GM12892 (cell line): Measurements from ENCODE around the gene MAP9.

ENCODE experiments used
- POLR2A ChIP-seq: IDR thresholded peaks from 2 replicates; pipeline ENCODE4 v1.6.1; 2011; ENCODE audit warnings: low read depth, low read length, control low read depth
- POLR2AphosphoS5 ChIP-seq: IDR thresholded peaks from 2 replicates; pipeline ENCODE4 v1.6.1; 2011; ENCODE audit warnings: low read depth, low read length, control low read depth
- TAF1 ChIP-seq: IDR thresholded peaks from 2 replicates; pipeline ENCODE4 v1.6.1; 2011; ENCODE audit warnings: low read depth, mild to moderate bottlenecking, control low read depth, low read length, borderline replicate concordance

DNA sequence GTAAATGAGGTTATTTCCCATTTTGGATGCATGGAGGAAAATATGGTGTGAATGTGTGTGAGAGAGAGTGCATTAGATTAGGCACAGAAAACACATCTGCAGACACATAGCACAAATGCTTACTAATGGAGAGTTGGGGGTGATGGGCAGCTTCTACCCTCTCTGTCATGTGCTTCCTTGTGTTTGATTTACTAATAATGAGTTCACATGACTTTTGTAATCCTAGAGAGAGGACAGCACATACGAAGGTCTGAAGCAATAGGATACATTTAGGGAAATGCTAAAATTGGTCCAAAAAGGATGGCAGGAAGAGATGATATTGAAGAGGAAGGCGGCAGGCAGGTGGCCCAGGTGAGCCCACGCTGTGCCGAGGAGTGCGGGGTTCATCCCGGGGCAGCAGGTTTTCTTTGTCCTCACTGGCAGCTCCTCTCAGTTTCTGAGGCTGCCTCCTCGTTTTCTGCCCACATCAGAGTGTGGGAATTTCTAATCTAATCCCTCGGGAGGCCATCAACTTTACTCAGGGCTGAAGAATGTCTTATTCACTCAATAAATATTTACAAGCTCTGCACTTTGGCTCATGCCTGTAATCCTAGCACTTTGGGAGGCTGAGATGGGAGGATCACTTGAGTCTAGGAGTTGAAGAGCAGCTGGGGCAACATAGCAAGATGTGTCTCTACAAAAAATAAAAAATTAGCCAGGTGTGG is 15.9 kb upstream of the MAP9 start:
- TF ChIP-seq POLR2AphosphoS5 (no peak), TAF1 (no peak), POLR2A (no peak)
